HUES6 (cell line): ENCODE measurements around the gene PROX1.

Source experiments
- H3K27ac ChIP-seq: 2 replicates; pipeline ENCODE4 v1.7.0; 2013; ENCODE audit warnings: low read depth, mild to moderate bottlenecking, low read length, inconsistent platforms
- H3K27me3 ChIP-seq: 2 replicates; pipeline ENCODE4 v1.6.1; 2013; ENCODE audit warnings: low read length; ENCODE audit not compliant: control insufficient read depth, insufficient read depth
- H3K36me3 ChIP-seq: 2 replicates; pipeline ENCODE4 v1.6.1; 2013; ENCODE audit warnings: low read length; ENCODE audit not compliant: control insufficient read depth, insufficient read depth
- H3K4me1 ChIP-seq: 2 replicates; pipeline ENCODE4 v1.6.1; 2013; ENCODE audit warnings: low read length; ENCODE audit not compliant: control insufficient read depth, insufficient read depth
- H3K4me3 ChIP-seq: 2 replicates; pipeline ENCODE4 v1.5.1; 2013; ENCODE audit warnings: low read depth, low read length
- H3K9ac ChIP-seq: one replicate; pipeline ENCODE4 v1.6.1; 2013; ENCODE audit warnings: mild to moderate bottlenecking, low read length
- H3K9me3 ChIP-seq: 2 replicates; pipeline ENCODE4 v1.6.1; 2013; ENCODE audit warnings: low read depth, low read length; ENCODE audit not compliant: control insufficient read depth, insufficient read depth

PROX1 gene

DNA sequence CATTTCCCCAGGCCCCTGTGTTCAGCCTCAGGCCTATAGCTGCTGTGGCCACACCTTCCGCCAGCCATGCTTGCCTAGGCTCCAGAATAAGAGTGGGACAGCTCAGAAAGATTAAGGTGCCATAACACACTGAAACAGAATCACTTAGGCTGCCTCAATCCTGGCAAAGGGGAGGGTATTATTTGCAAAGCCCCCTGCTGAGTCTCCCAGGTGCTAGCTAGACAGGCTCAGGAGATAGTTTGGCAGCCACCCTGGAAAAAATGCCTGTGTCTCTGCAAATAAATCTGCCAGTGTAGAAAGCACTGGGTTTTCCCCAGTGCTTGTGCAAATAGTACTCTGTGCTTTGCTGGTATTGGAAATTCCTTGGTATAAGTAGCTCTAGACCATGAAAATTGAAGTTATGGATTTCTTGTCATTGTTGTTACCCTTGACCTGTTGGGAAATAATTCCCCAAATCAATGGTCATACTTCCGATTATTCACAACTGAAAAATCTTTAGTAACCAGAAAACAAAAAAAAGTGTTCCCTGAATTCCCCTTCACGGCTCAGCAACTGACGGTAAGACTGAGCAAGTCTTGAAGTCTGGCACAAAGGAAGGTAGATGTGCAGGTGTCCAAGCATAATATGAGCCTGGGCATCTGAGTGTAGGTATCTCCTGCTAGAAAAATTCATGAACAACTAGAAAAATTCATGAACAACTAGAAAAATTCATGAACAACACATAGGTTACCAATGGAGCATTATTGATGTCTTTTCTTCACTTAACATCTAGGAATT lies 56.9 kb downstream of the PROX1 start:
- H3K27ac ChIP-seq, result no peak overlapping the region
- peaks cover 4% of the 10 kb centered on the region; the same call in 1 of the 2 replicates for H3K4me1 ChIP-seq
- H3K9ac ChIP-seq, result no peak overlapping the region
- peaks cover 8% of the 10 kb centered on the region for H3K9me3 ChIP-seq
- H3K27me3 ChIP-seq, result no peaks in the 10 kb centered on the region
- H3K4me3 ChIP-seq, result no peak overlapping the region
- no peaks in the 10 kb centered on the region for H3K36me3 ChIP-seq

DNA sequence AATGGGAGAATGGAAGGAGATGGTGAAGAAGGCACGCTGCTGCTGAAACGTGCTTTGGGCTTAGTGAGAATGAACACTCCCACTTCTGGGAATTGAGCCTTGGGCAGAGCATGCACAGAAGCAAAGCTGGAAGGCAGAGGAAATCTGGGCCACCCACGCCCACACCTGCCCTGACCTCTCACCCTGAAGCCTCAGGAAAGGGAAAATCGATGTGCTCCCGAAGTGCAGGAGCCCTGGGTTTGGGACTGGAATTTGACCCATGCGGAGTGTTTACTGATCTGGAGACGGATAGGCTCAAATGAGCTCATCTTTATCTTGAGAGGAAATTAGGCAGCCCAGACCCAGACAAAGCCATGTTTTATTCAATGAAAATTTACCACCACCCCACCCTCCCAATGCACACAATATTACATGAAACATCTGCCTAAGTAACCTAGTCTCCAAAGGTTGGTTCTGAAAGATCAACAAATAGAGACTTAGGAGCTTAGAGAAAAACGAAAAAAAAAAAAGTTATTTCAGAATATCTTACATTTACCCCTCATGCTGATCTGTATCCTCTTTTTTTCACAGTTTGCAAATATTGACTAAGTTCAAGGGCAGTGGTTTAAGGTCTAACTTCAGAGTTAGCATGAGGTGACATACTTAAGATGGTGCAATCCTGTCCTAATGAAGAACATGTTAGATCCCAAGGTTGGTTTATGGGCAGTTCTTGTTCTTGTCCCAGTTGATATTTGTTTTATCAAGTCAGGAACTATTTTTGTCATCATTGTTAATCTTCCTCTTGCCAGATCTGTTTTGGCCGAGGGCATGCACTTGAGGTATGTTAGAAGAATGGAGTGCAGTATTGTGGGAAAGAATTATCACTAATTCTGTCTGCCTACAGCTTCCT lies 63.0 kb downstream of the PROX1 start:
- H3K9ac ChIP-seq, result no peak overlapping the region
- peaks cover 8% of the 10 kb centered on the region for H3K9me3 ChIP-seq
- H3K27ac ChIP-seq, result no peak overlapping the region
- no peaks in the 10 kb centered on the region for H3K4me1 ChIP-seq
- no peaks in the 10 kb centered on the region for H3K36me3 ChIP-seq
- H3K4me3 ChIP-seq, result no peak overlapping the region
- H3K27me3 ChIP-seq, result no peaks in the 10 kb centered on the region

DNA sequence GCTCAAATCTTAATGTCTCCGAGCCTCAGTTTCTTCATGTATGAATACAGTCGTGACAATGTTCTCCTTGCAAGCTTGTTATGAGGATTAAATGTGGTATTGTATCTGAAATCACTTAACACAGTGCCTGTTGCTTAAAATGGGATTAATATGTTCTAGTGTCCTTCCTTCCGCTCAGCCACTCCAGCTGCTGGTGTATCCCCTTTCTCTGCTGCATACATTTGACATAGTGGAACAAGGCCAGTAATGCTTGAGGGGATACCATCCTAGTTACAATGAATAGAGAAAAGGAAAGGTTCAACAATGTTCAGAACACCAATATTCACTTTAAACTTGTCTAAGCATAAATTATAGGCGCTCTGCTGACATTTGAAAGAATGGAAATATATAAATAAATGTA lies 64.0 kb downstream of the PROX1 start:
- Histone ChIP-seq H3K4me3 (no peak overlapping the region), H3K36me3 (no peaks in the 10 kb centered on the region), H3K9me3 (peaks cover 8% of the 10 kb centered on the region), H3K9ac (no peak overlapping the region), H3K27me3 (no peaks in the 10 kb centered on the region), H3K4me1 (no peaks in the 10 kb centered on the region), H3K27ac (no peak overlapping the region)

DNA sequence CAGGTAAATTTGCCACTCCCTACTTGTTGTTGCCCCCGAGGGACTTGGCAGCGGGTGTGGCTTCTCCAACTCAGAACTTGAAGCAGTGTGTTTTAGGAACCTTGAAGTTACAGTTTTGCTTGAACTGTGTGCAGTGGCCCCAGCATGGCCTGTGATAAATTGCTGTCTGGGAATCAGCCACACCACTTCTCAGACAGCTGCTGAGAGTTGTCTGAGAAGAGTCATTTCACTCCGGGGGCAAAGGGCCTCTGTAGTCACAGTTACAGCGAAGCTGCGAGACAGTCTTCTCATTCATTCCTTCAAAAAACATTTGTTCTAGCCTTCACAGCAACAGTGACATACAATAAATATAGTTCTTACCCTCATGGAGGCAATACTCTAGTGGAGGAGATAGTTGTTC lies 70.3 kb downstream of the PROX1 start:
- H3K27ac ChIP-seq, result no peak overlapping the region
- no peaks in the 10 kb centered on the region for H3K9me3 ChIP-seq
- no peaks in the 10 kb centered on the region for H3K4me1 ChIP-seq
- H3K36me3 ChIP-seq, result no peaks in the 10 kb centered on the region
- H3K4me3 ChIP-seq, result no peak overlapping the region
- H3K27me3 ChIP-seq, result no peaks in the 10 kb centered on the region
- H3K9ac ChIP-seq, result no peak overlapping the region

DNA sequence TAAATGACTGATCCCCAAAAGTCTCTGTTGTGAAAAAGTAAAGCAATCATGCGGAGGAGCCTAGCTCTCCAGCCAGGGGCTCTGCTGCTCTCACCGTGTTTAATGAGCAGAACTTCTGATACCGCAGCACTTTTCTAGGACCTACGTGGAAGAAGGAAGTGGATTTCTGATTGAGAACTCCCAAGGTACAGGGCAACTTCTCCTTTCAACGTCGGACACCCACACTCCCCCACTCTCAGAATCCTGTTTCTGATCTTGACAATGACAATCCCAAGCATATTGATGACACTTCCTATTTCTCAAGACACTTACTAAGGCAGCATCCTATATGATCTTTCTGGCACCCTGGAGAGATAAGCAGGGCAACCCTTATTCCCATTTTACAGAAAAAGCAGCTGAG lies 78.4 kb downstream of the PROX1 start:
- Histone ChIP-seq H3K9ac (no peak overlapping the region), H3K4me3 (no peak overlapping the region), H3K36me3 (no peaks in the 10 kb centered on the region), H3K9me3 (no peaks in the 10 kb centered on the region), H3K27me3 (no peaks in the 10 kb centered on the region), H3K4me1 (no peaks in the 10 kb centered on the region), H3K27ac (no peak overlapping the region)

DNA sequence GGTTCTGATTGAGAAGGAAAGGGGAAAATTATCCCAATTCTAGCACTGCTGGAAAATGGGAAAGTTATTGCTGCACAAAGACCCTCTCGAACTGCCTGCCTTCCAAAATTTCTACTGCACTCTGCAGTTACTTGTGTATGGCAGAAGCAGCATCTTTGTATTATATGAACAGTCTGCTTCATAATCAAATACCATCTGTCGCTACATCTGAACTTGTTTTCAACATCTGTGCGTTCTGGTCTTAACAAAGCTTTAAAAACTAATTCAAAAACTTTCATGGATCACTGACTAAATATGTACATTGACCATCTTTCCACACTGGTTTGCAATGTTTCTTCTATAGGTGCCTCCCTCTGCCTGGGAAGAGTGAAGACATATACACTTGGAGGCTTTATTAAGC lies 79.2 kb downstream of the PROX1 start:
- Histone ChIP-seq H3K27me3 (no peaks in the 10 kb centered on the region), H3K4me3 (no peak overlapping the region), H3K36me3 (no peaks in the 10 kb centered on the region), H3K4me1 (no peaks in the 10 kb centered on the region), H3K9me3 (no peaks in the 10 kb centered on the region), H3K27ac (no peak overlapping the region), H3K9ac (no peak overlapping the region)

DNA sequence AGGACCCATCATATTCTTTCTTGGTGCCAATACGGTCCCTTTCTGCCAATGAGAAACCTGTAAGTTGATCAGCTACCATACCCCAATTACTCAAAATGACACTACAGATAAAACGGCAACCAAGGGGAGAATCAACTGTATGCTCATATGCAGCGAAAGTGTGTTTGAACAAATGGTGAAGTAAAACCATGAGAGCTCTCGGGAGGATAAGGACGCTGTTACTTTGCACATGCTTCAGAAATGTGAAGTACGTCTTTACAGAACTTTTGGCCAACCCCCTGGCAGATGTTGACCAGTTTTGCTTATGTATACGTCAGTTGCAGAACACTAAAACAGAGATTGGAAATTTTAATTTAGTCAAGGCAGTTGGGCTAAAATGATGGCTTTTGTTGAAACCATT lies 79.6 kb downstream of the PROX1 start:
- H3K4me3 ChIP-seq, result no peak overlapping the region
- H3K9ac ChIP-seq, result no peak overlapping the region
- no peaks in the 10 kb centered on the region for H3K4me1 ChIP-seq
- H3K27me3 ChIP-seq, result no peaks in the 10 kb centered on the region
- H3K36me3 ChIP-seq, result no peaks in the 10 kb centered on the region
- H3K9me3 ChIP-seq, result no peaks in the 10 kb centered on the region
- H3K27ac ChIP-seq, result no peak overlapping the region

DNA sequence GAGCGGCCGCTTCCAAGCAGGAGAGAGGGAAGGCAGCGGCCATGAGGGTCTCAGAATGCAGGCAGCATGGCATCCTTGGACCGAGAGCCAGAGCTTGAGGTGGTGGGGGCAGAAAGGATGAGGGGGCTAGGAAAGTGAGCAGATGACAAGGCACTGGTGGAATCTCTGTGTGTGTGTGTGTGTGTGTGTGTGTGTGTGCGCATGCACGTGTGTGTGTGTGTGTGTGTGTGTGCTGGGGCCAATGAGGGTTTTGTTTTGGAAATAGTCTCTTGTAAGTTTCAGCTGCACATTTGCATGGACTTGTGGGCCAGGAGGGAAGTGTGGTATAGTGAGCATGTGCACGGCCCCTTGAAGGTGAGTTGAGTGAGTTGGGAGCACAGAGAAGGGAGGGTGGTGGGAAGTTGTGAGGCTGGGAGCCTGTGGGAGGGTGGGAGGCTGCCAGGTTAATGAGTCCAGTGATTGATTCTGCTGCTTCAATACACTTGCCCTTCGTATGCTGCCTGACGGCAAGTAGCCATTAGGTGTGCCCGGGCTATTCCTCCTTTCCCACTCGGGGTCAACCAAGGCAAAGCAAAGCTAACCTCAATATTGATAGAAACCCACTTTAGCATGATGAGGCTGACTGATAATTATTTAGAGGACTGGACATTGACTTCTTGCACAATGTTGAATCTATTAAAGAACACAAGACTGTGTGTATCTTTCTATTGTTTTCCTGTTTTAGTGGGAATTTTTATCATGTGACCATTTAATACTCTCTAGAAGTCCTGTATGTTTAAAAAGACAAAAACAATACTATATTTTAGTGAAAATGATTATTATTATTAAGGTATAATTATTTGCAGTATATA lies 80.3 kb downstream of the PROX1 start:
- H3K4me3 ChIP-seq, result no peak overlapping the region
- H3K27me3 ChIP-seq, result no peaks in the 10 kb centered on the region
- no peaks in the 10 kb centered on the region for H3K4me1 ChIP-seq
- no peak overlapping the region for H3K27ac ChIP-seq
- no peak overlapping the region for H3K9ac ChIP-seq
- no peaks in the 10 kb centered on the region for H3K9me3 ChIP-seq
- no peaks in the 10 kb centered on the region for H3K36me3 ChIP-seq

DNA sequence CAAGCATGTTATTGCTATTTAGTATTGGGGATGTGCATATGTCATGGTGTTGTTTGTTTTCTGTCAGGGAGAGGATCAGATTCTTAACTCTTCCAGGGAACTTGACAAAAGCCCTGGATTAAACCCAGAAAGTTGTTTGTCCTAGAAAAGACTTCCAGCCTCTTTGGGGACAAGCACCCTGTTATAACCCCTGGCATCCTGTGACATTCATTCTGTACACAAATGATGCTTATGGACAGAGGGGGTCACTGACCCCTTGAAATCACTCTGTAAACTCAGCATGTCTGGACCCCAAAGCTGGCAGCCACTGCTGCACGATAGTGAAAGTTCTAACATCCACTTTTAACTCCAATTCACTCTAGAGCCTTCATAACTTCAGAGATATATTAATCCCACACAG lies 81.2 kb downstream of the PROX1 start:
- Histone ChIP-seq H3K4me3 (no peak overlapping the region), H3K9ac (no peak overlapping the region), H3K27ac (no peak overlapping the region), H3K4me1 (no peaks in the 10 kb centered on the region), H3K9me3 (no peaks in the 10 kb centered on the region), H3K27me3 (no peaks in the 10 kb centered on the region), H3K36me3 (no peaks in the 10 kb centered on the region)

DNA sequence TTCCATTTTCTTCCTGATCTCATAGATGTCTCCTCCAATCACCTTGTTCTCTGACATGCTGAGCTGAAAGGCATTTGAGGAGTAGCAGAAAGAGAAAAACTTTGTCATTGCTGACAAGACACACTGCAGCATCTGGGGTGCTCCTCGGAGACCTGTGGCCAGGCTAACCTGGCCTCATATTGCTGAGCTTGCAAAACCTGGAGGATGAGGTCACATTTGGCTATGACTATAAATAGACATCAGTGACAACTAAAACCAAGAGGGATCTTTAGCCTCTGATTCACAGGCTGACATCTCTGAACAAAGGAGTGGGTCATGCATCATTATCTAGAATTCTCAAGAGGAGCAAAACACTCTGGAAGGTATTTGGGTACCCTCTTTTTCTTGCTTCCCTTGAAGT lies 83.7 kb downstream of the PROX1 start:
- no peaks in the 10 kb centered on the region for H3K4me1 ChIP-seq
- H3K9me3 ChIP-seq, result no peaks in the 10 kb centered on the region
- no peak overlapping the region for H3K9ac ChIP-seq
- H3K27ac ChIP-seq, result no peak overlapping the region
- H3K36me3 ChIP-seq, result no peaks in the 10 kb centered on the region
- no peaks in the 10 kb centered on the region for H3K27me3 ChIP-seq
- H3K4me3 ChIP-seq, result no peak overlapping the region
